Non-pigmented ciliary epithelial cell (primary cell): Measurements from ENCODE around the gene RAB40C.

Experiments
- DNase-seq: peaks from one replicate; pipeline ENCODE4 v3.0.0-alpha.2; 2010; ENCODE audit warnings: low read depth

Gene RAB40C

GRCh38 chr16:559411-560203, 30.3 kb upstream of the RAB40C start:
- no peak for DNase-seq

- no peak for DNase-seq
Observed at GRCh38 chr16:560204-560700, 29.6 kb upstream of the RAB40C start, which contains the start of gene PRR35. PRR35 (plus strand) TSS chr16:560394; CDS start chr16:563295, 2,901 bp downstream.

GRCh38 chr16:560701-561412, 29.0 kb upstream of the RAB40C start:
- DNase-seq = no peak

GRCh38 chr16:561413-561794, 28.5 kb upstream of the RAB40C start:
- DNase-seq = no peak

GRCh38 chr16:561957-562938, 27.6 kb upstream of the RAB40C start:
- no peak for DNase-seq

- no peak for DNase-seq
Observed at GRCh38 chr16:563072-563644, 26.7 kb upstream of the RAB40C start.

GRCh38 chr16:564690-565418, 25.0 kb upstream of the RAB40C start:
- DNase-seq = no peak

GRCh38 chr16:565419-566330, 24.2 kb upstream of the RAB40C start:
- no peak for DNase-seq

- DNase-seq = no peak
Observed at GRCh38 chr16:566475-567372, 23.1 kb upstream of the RAB40C start, which contains the start of gene NHLRC4. NHLRC4 (plus strand) TSS chr16:567005; CDS start chr16:568048, 1,043 bp downstream.

GRCh38 chr16:567373-568256, 22.3 kb upstream of the RAB40C start:
- no peak for DNase-seq

- no peak for DNase-seq
Observed at GRCh38 chr16:568401-569258, 21.2 kb upstream of the RAB40C start.

GRCh38 chr16:569445-570254, 20.2 kb upstream of the RAB40C start, which contains the start of gene PIGQ:
PIGQ (plus strand) TSS chr16:569968; CDS start chr16:574075, 4,107 bp downstream.
- no peak for DNase-seq

GRCh38 chr16:572865-573650, 16.8 kb upstream of the RAB40C start:
- DNase-seq = no peak

GRCh38 chr16:574021-574760, 15.7 kb upstream of the RAB40C start:
- DNase-seq = no peak
